Activated CD4-positive, CD25-positive, alpha-beta regulatory T cell treated with anti-CD3 and anti-CD28 coated beads, Interleukin-2, amount 50 U/mL, for 16 hours (primary cell): ENCODE results near the gene ZGRF1.
"Not testable (repeated sequence)": the region's sequence is repeated elsewhere in the genome, so short reads cannot be mapped to it uniquely, and the experiment has no call there.

Experiments used
- DNase-seq: peaks from one replicate; pipeline ENCODE4 v3.0.0-alpha.2; 2020; ENCODE audit warnings: low read depth, low spot score

ZGRF1 gene

GRCh38 chr4:112644595-112645535 is 8.2 kb upstream of the ZGRF1 start:
- DNase-seq, result not testable (repeated sequence)

- no peak for DNase-seq
Observed at GRCh38 chr4:112642526-112642925, 5.8 kb upstream of the ZGRF1 start.

GRCh38 chr4:112637552-112637866 is 800 bp upstream of the ZGRF1 start:
- no peak for DNase-seq

GRCh38 chr4:112633477-112634235 is 3.1 kb downstream of the ZGRF1 start:
- DNase-seq, result no peak

GRCh38 chr4:112626228-112626627 is 10.5 kb downstream of the ZGRF1 start:
- no peak for DNase-seq

GRCh38 chr4:112616984-112617383 is 19.7 kb downstream of the ZGRF1 start:
- DNase-seq, result no peak

GRCh38 chr4:112612814-112613213 is 23.9 kb downstream of the ZGRF1 start:
- DNase-seq, result not testable (repeated sequence)

- DNase-seq, result no peak
Observed at GRCh38 chr4:112604589-112604988, 32.1 kb downstream of the ZGRF1 start.

- DNase-seq, result no peak
Observed at GRCh38 chr4:112594993-112595392, 41.7 kb downstream of the ZGRF1 start.

- no peak for DNase-seq
Observed at GRCh38 chr4:112593438-112594133, 43.1 kb downstream of the ZGRF1 start.

GRCh38 chr4:112592717-112593116 is 44.0 kb downstream of the ZGRF1 start:
- DNase-seq, result no peak

GRCh38 chr4:112591593-112591992 is 45.1 kb downstream of the ZGRF1 start:
- no peak for DNase-seq

GRCh38 chr4:112589206-112589605 is 47.5 kb downstream of the ZGRF1 start:
- DNase-seq, result no peak

- DNase-seq, result no peak
Observed at GRCh38 chr4:112585977-112586736, 50.6 kb downstream of the ZGRF1 start.

- DNase-seq, result no peak
Observed at GRCh38 chr4:112567536-112567935, 69.2 kb downstream of the ZGRF1 start.

- no peak for DNase-seq
Observed at GRCh38 chr4:112564706-112565270, 71.9 kb downstream of the ZGRF1 start.

- no peak for DNase-seq
Observed at GRCh38 chr4:112563431-112564200, 73.1 kb downstream of the ZGRF1 start.

GRCh38 chr4:112562254-112562879 is 74.3 kb downstream of the ZGRF1 start:
- no peak for DNase-seq

- DNase-seq, result no peak
Observed at GRCh38 chr4:112560084-112560483, 76.6 kb downstream of the ZGRF1 start.

- DNase-seq, result no peak
Observed at GRCh38 chr4:112559053-112559452, 77.7 kb downstream of the ZGRF1 start.
